H7 (cell line): ENCODE data around the gene CNGB1. TPM values are rescaled to one million over a fixed set of nuclear protein-coding genes. Genes with fewer than 3 reads are reported as not detected.
"Not testable (repeated sequence)": the region's sequence is repeated elsewhere in the genome, so short reads cannot be mapped to it uniquely, and the experiment has no call there.

ENCODE experiments used
- DNase-seq: peaks from one replicate; pipeline ENCODE4 v3.0.0; 2012
- H3K27me3 ChIP-seq: 2 replicates; pipeline ENCODE4 v1.6.0; 2011; ENCODE audit warnings: mild to moderate bottlenecking, low read length; ENCODE audit not compliant: control insufficient read depth, insufficient read depth
- H3K36me3 ChIP-seq: replicated peaks from 2 replicates; pipeline ENCODE4 v1.5.1; 2011; ENCODE audit warnings: low read length; ENCODE audit not compliant: control insufficient read depth, insufficient read depth
- H3K4me3 ChIP-seq: 2 replicates; pipeline ENCODE4 v1.5.1; 2011; ENCODE audit warnings: low read depth, mild to moderate bottlenecking, control low read depth, low read length, moderate library complexity; ENCODE audit not compliant: insufficient read depth
- total RNA-seq: library from RNA; depleted of rRNA; stranded (reverse); fragments of >200 nt; shearing (Covaris generic); gene quantifications from 2 replicates; pipeline ENCODE4 v1.2.3, GENCODE V29; 2014

The CNGB1 gene
- total RNA-seq, 1 experiment from 2014 or later = not detected

GRCh38 chr16:57895081-57895547 lies 75.8 kb downstream of the CNGB1 start:
- H3K27me3 ChIP-seq, DNase-seq, H3K4me3 ChIP-seq: not testable (repeated sequence)

GRCh38 chr16:57894390-57895080 lies 76.4 kb downstream of the CNGB1 start:
- DNase-seq = no peak

More at GRCh38 chr16:57895081-57895547, 75.8 kb downstream of the CNGB1 start:
- H3K36me3 ChIP-seq = not testable (repeated sequence)

DNA sequence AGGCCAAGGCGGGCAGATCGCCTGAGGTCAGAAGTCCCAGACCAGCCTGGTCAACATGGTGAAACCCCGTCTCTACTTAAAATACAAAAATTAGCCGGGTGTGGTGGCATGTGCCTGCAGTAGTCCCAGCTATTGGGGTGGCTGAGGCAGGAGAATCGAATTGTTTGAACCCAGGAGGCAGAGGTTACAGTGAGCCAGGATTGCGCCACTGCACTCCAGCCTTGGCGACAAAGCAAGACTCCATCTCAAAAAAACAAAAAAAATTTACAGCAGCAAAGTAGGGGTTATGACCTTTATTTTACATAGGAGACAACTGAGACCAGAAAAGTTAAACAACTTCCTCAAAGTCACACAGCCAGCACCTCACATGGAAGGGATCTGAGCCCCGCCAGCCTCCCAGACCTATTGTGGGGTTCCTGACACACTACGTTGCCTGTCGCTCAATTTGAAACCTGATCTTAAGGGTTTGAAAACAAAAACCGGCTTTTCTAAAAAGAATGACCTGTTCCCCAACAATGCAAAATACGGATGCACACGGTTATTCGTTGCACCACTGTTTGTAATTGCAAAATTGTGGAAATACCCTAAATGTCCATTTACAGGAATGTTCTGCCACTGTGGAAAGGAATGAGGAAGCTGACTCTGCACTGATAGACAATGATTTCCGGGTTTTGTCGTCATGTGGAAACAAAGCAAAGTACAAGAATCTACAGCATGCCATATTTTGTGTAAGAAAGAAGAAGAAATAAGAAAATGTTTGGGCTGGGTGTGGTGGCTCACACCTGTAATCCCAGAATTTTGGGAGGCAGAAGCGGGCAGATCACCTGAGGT lies 77.2 kb downstream of the CNGB1 start:
- Histone ChIP-seq H3K27me3 (no peaks in the 10 kb centered on the region), H3K4me3 (no peak overlapping the region), H3K36me3 (no peaks in the 10 kb centered on the region)
- DNase-seq = no peak

More at GRCh38 chr16:57894390-57895080, 76.4 kb downstream of the CNGB1 start:
- Histone ChIP-seq H3K27me3 (no peaks in the 10 kb centered on the region), H3K4me3 (no peak overlapping the region), H3K36me3 (no peaks in the 10 kb centered on the region)

DNA sequence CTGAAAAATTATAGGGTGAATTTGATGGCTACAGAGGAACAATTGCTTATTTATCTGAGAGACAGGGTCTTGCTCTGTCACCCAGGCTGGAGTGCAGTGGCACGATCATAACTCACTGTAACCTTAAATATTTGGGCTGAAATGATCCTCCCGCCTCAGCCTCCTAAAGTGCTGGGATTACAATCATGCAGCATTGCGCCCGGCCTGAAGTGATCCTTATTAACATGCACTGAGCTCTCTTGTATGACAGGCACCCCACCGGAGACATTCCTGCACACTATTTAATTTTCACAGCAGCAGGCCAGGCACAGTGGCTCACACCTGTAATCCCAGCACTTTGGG lies 77.7 kb downstream of the CNGB1 start:
- no peaks in the 10 kb centered on the region for H3K36me3 ChIP-seq
- no peak overlapping the region for H3K4me3 ChIP-seq
- H3K27me3 ChIP-seq = no peaks in the 10 kb centered on the region
- DNase-seq = no peak

DNA sequence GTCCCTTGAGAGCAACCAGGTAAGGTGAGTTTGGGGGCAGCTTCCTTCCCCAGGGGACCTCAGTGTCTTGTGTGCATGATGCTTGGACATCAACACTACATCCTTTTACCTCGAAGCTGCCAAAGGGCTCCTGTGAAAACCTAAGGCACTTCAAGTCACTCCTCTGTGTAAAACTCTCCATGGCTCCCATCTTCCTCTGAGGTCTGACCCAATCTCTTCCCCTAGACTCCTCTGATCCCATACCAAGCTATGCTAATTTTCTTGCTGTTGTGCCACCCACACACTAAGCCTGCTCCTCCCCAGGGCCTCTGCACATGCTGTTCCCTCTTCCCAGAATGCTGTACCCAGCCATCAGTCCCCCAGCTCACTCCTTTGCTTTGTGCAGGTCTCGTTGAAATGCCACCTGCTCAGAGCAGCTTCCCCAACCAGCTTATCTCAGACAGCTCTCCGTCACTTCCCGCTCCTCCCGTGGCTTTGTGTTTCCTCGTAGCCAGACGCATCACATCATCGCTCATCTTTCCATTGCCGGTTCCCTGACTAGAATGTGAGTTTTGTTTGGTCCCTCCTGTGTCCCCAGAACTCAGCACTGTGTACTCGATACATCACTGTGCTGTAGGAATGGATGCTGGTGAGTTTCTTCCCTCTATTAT lies 78.4 kb downstream of the CNGB1 start:
- Histone ChIP-seq H3K4me3 (no peak overlapping the region), H3K27me3 (no peaks in the 10 kb centered on the region), H3K36me3 (no peaks in the 10 kb centered on the region)
- no peak for DNase-seq

GRCh38 chr16:57892041-57892440 lies 78.9 kb downstream of the CNGB1 start:
- Histone ChIP-seq H3K27me3 (no peaks in the 10 kb centered on the region), H3K4me3 (no peak overlapping the region), H3K36me3 (no peaks in the 10 kb centered on the region)
- DNase-seq = no peak

- Histone ChIP-seq H3K4me3 (no peak overlapping the region), H3K36me3 (no peaks in the 10 kb centered on the region), H3K27me3 (no peaks in the 10 kb centered on the region)
- no peak for DNase-seq
Observed at GRCh38 chr16:57890752-57891111, 80.2 kb downstream of the CNGB1 start.

- DNase-seq = no peak
- H3K4me3 ChIP-seq = no peak overlapping the region
- H3K27me3 ChIP-seq = no peaks in the 10 kb centered on the region
- no peaks in the 10 kb centered on the region for H3K36me3 ChIP-seq
Observed at GRCh38 chr16:57889960-57890751, 80.8 kb downstream of the CNGB1 start.

GRCh38 chr16:57889522-57889921 lies 81.4 kb downstream of the CNGB1 start:
- no peak for DNase-seq
- Histone ChIP-seq H3K27me3 (no peaks in the 10 kb centered on the region), H3K4me3 (no peak overlapping the region), H3K36me3 (no peaks in the 10 kb centered on the region)

- Histone ChIP-seq H3K36me3 (no peaks in the 10 kb centered on the region), H3K4me3 (no peak overlapping the region), H3K27me3 (no peaks in the 10 kb centered on the region)
- DNase-seq = no peak
Observed at GRCh38 chr16:57889111-57889510, 81.8 kb downstream of the CNGB1 start.

DNA sequence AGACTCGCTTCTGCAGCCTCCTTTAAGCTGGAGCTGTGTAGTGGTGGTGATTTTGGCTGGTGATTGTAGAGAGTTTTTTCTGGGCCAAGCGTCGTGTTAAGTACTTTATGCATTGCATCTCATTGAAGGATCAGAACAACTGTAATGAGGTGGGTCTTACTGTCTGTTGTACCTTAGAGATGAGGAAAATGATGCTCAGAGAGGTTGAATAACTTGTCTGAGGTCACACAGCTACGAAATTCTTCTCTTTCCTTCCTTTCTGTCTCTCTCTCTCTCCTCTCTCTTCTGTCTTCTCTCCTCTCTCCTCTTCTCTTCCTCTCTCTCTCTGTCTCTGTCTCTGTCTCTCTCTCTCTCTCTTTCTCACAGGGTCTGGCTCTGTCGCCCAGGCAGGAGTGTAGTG lies 82.8 kb downstream of the CNGB1 start:
- Histone ChIP-seq H3K4me3 (no peak overlapping the region), H3K36me3 (no peaks in the 10 kb centered on the region), H3K27me3 (no peaks in the 10 kb centered on the region; the same call in 1 of the 2 replicates)
- no peak for DNase-seq

- Histone ChIP-seq H3K4me3 (no peak overlapping the region), H3K27me3 (no peaks in the 10 kb centered on the region; the same call in 1 of the 2 replicates), H3K36me3 (no peaks in the 10 kb centered on the region)
- peak; percentile 18 for DNase-seq
Observed at GRCh38 chr16:57887711-57888110, 83.2 kb downstream of the CNGB1 start.

DNA sequence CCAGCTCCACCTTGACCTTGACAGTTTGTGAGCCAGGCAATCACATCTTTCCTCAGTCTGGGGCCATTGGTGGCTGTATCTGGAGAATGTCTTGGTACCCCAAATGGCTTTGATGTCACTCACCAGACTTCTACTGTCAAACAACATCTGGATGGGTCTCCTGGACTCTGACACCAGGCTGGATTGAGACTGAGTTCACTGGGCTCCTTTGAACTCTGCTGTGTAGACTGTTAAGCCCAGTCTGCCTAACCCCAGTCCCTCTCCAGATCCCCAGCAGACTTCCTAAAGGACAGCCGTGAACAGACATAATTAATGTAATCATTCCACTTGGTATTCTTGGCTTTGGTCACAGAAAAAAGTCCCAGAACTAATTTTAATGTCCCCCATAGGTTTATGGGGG lies 84.5 kb downstream of the CNGB1 start:
- Histone ChIP-seq H3K4me3 (no peak overlapping the region), H3K36me3 (no peaks in the 10 kb centered on the region), H3K27me3 (no peaks in the 10 kb centered on the region; the same call in 1 of the 2 replicates)
- DNase-seq = peak; percentile 9

DNA sequence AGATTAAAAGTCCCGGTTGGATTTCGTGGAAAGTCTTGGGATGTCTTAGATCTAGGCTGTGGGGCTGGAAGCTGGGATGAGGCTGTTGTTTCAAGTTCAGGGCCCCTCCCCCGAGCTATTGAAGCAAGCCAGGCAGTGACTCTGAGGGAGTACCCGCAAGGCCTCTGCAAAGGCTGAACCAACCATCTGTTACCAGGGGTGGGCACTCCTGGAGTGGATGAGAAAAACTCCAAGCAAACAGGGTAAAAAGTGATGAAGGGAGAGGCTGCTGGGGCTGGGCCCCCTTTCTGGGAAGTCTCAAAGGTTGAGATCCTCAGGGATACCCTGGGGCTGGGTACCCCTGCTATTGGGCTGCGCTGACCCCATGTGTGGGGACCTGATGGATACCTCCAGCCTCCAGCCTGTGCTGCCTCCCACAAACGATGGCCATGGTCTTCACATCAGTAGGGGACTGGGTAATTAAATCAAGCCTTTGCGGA lies 86.2 kb downstream of the CNGB1 start:
- no peaks in the 10 kb centered on the region; the same call in 1 of the 2 replicates for H3K27me3 ChIP-seq
- no peaks in the 10 kb centered on the region for H3K36me3 ChIP-seq
- peak; percentile 67 for DNase-seq
- H3K4me3 ChIP-seq = no peak overlapping the region
